CD4-positive, alpha-beta T cell treated with Interleukin-2 at 100 ng/mL for 4 hours (primary cell): ENCODE results near the gene CTCFL.
"Not testable (repeated sequence)": the region's sequence is repeated elsewhere in the genome, so short reads cannot be mapped to it uniquely, and the experiment has no call there.

Experiments
- DNase-seq: peaks from one replicate; pipeline ENCODE4 v3.0.0-alpha.2; 2020; ENCODE audit warnings: low spot score

The CTCFL gene

DNA sequence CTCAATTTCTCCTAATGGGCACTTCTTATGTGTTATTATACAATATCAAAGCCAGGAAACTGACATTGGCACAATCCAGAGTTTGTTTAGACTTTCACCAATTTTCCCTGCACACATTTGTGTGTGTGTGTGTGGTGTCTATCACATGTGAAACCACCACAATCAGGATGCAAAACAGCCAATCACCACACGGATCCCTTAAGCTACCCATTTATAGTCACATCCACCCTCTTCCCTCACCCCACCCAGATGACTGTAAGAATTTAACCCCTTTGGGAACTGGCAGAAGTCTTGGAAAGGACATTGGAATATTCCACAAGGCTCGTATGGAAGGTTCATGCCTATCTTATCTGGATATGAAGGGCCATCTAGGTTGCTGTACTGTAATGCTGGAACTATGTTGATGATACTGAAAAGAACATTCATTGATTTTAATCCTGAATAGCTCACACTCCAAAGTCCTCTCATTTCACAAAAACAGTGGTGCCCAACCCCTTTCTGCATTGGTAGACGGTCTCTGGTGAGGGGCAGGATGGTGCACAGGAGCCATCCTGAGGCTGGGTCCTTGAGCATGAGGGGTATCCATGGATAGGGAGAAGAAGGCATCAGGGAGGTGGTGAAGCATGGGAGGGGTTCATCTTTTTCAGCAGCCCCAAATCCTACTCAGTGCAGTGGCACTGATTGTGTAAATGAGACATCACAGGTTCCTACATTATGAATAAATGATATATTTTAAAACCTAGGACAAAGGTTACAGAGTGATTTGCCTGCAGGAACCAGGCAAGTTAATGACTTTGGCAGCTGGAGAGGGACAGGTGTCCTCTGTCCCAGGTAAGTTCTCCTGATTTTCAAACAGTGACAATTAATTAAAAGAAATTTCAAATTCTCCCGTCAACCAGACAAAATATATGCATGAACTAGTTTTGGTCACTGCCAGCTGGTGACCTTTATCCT lies 12.1 kb upstream of the CTCFL start:
- DNase-seq = no peak

DNA sequence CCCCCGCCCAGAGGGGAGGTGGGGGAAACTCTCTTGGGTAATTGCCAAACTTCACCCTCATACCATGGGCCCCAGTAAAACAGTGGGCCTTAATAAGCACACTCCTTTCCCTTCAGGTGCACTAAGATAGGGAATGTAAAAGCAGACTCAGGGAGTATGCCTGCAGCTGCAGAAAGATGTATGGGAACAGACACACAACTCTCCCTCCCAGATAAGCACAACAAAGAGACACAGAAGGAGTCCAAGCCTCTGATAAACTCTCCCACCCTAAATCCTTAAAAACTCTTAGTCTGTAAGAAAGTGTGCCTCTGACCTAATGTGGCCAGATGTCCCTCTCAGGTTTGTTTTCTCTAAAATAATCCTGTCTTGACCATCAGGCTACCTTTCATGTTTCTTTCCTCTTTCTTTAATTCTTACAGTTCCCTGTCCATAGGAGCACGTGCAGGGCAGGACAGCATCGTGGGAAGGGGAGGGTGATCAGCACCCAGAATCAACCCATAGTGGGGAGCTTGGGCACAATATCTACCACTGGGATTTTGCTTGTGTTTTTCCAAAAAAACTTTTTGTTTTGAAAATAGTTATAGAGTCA lies 11.3 kb upstream of the CTCFL start:
- no peak for DNase-seq

DNA sequence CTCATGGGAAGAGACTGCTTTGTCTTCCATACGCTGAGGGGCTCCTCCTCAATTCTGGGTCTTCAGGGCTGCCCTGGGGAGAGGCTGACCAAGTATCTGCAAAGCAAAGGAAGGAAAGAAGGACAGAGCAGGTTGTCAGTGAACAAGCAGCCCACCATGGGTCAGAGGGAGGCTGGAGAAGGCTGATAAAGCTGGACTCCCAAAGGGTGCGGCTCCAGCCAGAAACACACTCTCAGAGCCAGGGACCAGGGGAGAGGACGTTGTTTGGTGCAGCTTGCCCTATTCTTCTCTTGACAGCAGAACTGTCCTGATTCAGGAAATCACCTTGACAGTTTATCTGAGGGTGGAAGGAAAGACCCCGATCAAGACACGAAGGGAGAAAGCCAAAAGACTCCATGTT lies 10.4 kb upstream of the CTCFL start:
- no peak for DNase-seq

GRCh38 chr20:57532104-57532503 lies 7.2 kb upstream of the CTCFL start:
- no peak for DNase-seq

DNA sequence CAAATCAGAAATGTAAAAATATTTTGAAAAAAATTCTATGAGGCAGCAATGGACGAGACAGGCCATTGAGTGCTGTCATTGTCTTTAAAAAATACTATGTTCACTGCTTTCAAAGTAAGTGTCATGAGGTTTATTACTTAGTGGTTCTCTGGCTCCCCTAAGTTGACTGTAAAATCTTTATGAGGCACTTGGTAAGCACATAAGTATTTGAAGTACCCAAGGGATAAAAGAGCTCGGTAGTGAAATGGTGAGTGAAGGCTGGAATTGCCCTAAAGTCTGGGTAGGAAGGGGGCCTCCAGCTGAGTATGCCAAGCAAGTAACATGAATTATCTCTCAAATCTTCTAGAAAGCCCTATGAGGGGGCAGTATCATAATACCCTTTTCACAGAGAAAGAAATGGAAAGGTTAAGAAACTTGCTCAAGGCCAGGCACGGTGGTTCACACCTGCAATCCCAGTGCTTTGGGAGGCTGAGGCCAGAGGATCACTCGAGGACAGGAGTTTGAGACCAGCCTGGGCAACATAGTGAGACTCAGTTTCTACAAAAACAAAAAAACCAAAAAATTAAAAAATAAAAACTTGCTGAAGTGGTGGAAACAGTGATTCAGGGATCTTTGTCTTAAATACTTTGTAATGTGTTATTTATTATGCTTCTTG lies 5.5 kb upstream of the CTCFL start:
- no peak for DNase-seq

DNA sequence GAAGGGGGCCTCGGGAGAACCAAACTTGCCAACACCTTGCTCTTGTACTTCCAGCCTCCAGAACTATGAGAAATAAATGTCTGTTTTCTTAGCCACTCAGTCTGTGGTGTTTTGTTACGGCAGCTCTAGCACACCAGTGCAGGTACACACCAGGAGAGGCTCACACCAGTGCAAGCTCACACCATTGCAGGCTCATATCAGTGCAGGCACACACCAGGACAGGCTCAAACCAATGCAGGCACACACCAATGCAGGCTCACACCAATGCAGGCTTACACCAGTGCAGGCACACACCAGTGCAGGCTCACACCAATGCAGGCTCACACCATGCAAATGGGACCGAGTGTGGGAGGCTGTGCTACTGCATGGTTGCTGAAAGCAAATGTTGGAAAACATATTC lies 4.9 kb upstream of the CTCFL start:
- DNase-seq = no peak

DNA sequence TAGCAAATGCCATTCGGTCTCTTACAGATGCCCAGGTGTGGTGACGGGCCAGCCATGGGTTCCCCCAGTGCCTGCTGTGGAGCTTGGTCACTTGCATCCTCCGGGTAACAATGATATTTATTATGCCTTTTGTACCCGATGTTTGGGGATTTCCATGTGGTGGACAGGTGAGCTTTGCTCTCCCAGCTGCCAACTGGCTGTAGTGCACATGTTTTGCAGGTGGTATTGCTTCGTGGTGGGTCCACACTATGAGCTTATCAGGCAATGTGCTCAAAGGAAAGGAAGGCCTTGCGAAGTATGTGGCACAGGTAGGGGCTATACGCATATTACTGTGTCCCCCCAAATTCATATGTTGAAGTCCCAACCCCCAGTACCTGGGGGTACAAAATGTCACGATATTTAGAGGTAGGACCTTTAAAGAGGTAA lies 4.2 kb upstream of the CTCFL start:
- no peak for DNase-seq

GRCh38 chr20:57528148-57528547 lies 3.2 kb upstream of the CTCFL start:
- no peak for DNase-seq

DNA sequence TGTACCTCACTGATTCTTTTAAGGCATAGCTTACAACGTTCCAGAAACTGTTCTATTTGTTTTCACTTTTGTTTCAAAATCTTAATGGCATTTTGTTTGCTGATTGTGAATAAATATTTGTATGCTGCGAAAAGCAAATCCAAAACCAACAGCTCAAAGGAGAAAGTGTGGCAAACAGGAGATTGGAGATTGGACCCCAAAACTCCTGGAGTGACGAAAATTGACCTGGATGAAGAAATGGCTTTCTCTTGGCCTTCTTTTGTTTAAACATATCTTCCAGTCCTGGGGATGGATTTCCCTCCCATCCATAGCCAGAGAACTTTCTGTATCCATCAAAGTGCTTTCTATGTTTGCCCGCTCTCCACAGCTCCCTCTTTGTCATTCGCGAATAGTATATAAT lies 2.8 kb upstream of the CTCFL start:
- no peak for DNase-seq

DNA sequence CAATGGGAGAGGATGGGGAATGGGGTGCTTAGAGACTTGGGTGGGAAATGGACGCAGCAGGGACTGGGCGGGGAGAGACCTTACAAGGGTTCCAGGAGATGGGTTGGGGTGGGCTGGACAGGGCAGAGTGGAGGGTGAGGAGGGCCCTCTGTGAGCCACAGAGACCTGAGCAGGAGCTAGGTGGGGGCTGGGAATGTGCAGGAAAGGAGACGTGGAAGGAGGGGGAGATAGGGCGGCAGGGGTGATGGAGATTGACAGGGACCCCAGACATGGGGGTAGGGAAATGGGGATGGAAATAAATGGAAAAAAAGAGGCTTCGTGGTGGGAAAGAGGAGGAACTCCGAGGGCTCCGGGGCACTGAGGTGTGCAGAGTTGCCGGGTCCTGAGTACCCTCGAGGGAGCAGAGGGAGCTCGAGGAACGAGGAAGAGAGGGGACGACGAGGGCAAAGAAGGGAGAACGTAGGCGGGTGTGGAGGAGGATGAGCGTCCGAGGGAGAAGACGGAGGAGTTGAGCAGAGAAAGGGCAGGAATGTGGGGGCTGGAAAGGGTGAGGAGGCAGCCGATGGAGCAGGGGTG lies 2.0 kb upstream of the CTCFL start:
- no peak for DNase-seq

- no peak for DNase-seq
Measured at GRCh38 chr20:57526087-57526884, 1.3 kb upstream of the CTCFL start.

DNA sequence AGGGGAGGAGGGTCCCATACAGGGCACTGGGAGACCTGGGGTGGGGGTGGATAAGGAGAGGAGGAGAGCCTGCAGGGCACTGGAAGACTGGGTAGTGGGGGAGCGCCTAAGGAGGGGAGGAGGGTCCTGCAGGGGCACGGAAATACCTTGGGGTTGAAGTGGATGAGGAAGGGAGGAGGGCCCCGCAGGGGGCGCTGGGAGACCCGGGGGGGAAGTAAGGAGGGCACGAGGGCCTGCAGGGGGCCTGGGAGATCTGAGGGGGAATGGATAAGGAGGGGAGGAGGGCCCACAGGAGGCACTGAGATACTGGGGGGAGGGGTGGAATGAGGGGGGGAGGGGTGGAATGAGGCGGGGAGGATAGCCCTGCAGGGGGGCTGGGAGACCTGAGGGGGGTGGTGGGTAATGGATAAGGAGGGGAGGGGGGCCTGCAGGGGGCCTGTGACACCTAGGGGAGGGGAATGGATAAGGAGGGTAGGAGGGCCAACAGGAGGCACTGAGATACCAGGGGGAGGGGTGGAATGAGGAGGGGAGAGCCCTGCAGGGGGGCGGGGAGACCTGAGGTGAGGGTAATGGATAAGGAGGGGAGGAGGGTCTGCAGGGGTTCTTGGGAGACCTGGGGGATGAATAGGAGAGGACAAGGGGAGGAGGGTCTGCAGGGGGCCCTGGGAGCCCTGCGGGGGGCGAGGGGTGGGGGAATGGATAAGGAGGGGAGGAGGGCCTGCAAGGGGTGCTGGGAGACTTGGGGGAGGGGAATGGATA lies 567 bp upstream of the CTCFL start:
- DNase-seq = no peak

DNA sequence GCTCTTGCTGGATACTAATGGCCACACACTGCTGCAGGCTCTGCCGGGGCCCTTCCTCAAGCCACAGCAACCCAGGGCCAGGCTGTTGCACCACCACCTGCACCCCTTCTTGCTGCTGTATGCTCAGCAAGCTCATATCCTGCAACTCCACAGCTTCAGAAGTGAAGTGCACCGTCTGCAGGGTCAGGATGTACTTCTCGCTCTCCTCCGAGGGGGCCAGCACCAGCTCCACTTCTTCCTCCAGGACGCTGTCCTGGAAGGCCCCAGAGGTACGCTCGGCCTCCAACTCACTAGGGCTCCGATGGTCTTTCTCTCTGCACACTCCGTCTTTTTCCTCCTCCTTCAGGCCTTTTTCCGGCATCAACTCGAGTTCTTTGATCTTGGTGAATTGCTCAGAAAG lies 1.2 kb downstream of the CTCFL start:
- DNase-seq = no peak

DNA sequence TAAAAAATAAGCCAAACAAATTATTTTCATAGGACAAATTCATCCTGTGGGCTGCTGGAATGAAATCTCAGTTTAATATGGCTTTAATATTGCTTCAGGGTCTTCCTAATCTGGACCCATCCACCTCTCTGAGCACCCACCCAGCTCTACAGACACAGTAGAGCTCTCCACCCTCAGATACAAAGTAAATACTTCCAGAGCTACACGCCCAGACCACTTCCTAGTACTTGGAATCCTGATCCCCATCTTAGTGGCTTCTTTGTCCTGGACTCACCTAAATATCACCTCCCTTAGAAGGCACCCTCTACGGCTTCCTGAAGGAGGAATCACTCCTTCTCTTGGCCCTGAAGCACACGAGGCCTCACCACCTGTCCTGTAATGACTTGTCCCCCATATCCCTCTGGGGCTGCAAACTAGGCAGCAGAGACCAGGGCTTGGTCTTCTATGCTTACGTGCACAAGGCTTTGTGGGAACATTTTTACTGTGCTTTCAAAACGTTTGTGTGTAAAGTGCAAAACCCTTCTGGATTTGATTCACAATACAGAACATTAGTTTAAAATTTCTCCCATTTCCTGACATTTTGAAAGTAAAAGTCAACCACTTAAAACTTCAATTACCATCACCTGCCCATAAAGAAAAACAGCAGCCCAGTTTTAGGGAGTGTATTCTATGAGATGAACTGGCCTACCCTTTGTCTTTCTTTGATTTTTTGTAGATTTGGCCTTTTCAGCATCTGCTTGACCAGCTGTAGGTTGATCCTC lies 2.4 kb downstream of the CTCFL start:
- DNase-seq = no peak

GRCh38 chr20:57517904-57518303 lies 7.0 kb downstream of the CTCFL start:
- no peak for DNase-seq

DNA sequence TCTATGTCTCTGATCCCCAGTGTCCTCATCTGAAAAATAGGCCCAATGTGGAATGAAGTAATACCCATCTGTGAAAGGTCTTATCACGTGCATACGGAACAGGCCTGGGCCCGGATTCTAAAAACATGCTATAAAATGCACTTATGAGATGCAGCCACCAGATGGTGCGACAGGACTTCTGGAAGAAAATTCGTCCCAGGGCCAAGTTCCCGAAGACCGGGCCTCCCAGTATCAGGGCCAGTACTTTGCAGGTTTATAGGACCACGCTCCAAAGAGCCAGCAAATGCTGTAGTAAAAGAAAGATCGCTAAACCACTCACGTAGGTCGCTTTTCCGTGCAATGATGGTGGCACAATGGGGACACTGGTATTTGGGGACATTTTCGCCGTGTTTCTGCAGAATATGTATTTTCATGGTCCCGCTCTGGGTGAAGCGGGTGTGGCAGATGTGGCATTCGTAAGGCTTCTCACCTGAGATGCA lies 10.6 kb downstream of the CTCFL start:
- DNase-seq = peak; percentile 16

GRCh38 chr20:57513199-57513598 lies 11.7 kb downstream of the CTCFL start:
- no peak for DNase-seq

GRCh38 chr20:57512432-57512831 lies 12.5 kb downstream of the CTCFL start:
- no peak for DNase-seq

- not testable (repeated sequence) for DNase-seq
Measured at GRCh38 chr20:57511709-57512108, 13.2 kb downstream of the CTCFL start.

GRCh38 chr20:57509665-57510237 lies 15.2 kb downstream of the CTCFL start:
- DNase-seq = no peak
